Activated CD4-positive, alpha-beta T cell treated with anti-CD3 and anti-CD28 coated beads for 48 hours (primary cell): ENCODE data around the gene LSM14B.
"Not testable (repeated sequence)": the region's sequence is repeated elsewhere in the genome, so short reads cannot be mapped to it uniquely, and the experiment has no call there.

Experiments used
- DNase-seq: peaks from one replicate; pipeline ENCODE4 v3.0.0-alpha.2; 2020

The LSM14B gene

DNA sequence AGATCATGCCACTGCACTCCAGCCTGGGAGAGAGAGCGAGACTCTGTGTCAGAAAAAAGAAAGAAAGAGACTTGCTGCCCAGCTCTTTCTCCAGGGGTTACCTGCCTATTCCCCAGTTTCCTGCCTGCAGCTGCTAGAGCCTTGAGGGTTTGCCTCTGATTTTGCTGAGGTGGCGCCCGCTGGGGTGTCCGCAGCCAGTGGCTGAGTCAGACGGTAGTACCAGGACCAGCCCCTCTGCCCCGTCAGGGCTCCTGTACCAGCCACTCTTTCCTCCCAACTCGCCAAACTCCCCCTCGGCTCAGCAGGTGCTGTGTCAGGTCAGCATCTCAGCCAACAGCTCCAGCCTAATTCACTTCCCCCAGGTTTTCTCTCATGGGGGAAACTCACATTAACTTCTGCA is 7.4 kb upstream of the LSM14B start:
- DNase-seq = no peak

DNA sequence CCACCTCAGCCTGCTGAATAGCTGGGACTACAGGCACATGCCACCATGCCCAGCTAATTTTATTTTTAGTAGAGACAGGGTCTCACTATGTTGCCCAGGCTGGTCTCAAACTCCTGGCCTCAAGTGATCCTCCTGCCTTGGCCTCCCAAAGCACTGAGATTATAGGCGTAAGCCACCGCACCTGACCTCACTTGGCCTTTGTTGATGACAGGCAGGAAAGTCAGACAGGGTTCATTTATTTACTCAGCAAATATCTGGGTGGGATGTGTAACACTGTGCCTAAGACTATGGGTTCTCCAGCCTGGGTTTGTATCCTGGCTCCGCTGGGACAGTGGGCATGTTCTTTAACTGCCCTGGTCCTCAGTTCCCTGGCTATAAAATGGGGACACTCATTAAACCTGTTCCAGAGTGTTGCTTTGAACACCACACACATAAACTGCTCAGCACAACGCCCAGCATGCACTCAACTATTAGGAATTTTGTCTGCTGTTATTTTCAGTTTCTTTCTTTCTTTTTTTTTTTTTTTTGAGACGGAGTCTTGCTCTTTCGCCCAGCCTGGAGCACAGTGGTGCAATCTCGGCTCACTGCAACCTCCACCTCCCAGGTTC is 6.4 kb upstream of the LSM14B start:
- not testable (repeated sequence) for DNase-seq

GRCh38 chr20:62116558-62117361 is 5.5 kb upstream of the LSM14B start:
- DNase-seq = no peak

GRCh38 chr20:62117362-62117646 is 5.0 kb upstream of the LSM14B start:
- DNase-seq = no peak

DNA sequence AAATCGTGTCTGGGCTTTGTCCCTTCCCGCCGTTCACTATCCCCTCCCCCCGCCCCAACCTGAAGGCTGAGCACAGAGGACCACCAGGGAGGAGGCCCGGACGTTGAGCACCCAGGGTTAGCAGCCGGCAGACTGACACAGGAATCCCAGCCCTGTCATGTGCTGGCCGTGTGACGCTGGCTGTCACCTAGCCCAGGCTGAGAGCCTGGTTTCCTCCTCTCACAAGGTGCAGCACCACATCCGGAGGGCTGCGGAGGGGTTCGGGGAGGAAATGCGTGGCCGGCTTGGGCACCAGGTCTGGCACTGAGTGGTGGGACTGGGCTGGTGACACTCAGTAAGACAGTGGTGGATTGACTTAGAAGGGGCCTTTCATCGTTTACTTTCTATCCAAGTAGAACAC is 4.6 kb upstream of the LSM14B start:
- DNase-seq = peak; percentile 54

DNA sequence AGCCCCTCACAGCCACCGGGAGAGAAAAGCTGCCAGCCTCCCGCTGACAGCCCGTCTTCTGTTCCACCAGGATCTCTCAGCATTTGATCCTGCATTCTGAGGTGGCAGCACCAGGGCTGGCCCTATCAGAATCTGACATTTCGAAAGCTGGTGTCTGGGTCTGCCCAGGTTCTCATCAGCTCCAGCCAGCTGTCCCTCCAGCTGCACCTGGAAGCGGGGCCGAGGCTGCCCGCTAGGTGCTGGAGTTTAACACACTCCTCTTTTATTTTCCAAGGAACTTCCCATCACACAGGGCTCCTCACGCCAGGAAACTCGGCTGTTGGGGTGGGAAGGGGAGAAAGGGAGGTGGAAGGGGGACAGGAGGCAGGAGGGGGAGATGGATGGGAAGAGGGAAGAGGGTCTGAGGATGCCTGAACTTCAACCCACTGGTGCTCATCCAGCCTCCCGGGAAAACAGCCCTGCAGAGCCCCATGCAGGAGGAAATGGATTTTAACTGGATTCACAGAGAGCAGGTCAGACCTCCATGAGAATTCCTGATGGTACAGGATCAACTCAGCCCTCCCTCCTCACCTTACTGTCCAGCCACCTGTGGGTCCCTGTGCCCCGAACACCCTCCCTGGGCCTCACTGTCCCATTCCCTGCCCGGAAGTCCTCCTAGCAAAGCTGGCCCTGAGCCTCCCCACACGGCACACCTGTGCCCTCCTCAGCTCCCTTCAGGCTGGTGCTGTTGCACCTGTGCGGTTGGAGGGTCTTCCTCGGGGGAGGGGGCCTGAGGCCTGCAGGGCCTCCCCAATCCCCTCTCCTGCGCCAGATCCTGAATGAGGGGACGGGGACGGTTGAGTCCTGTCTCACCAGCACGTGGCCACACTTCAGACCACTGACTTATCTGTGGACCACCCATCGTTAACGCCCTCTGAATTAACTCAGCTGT is 3.9 kb upstream of the LSM14B start:
- no peak for DNase-seq

DNA sequence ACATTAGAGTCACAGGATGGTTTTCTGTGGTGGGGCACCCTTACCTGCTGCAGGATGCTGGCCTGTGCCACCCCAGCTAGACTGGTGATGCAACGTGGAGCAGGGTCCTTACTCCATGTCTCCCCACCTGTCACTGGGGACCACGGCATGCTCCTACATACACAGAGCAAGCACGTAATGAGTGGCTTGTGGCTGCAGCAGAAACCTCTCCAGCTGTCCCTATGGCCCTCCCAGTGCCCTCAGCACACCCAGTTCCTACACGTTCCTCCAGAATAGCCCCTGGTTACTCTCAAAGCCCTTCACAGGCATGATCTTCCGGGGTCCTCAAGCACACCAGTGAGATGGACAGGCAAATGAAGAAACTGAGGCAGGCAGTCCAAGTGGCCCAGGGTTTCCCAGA is 3.2 kb upstream of the LSM14B start:
- DNase-seq = no peak

GRCh38 chr20:62119591-62120364 is 2.5 kb upstream of the LSM14B start:
- DNase-seq = no peak

DNA sequence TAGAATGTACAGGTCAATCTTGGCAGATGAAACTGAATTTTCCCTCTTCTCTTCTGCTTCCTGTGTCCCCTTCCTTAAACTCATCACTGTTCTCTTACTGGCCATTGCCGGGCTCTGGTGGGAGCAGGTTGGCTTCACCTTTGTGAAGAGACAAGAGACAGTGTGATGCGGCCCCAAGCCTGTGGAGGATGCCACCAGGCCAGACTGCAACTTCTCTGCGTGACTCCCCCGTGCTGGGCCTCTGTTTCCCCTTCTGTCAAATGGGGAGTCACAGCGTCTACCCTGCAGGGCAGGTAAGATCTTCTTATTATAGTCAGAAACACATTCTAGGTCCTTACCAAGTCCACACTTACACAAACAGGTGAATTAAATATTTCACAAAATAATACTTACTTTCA is 1.9 kb upstream of the LSM14B start:
- DNase-seq = no peak

GRCh38 chr20:62120990-62121775 is 1.1 kb upstream of the LSM14B start:
- DNase-seq = peak; percentile 57

DNA sequence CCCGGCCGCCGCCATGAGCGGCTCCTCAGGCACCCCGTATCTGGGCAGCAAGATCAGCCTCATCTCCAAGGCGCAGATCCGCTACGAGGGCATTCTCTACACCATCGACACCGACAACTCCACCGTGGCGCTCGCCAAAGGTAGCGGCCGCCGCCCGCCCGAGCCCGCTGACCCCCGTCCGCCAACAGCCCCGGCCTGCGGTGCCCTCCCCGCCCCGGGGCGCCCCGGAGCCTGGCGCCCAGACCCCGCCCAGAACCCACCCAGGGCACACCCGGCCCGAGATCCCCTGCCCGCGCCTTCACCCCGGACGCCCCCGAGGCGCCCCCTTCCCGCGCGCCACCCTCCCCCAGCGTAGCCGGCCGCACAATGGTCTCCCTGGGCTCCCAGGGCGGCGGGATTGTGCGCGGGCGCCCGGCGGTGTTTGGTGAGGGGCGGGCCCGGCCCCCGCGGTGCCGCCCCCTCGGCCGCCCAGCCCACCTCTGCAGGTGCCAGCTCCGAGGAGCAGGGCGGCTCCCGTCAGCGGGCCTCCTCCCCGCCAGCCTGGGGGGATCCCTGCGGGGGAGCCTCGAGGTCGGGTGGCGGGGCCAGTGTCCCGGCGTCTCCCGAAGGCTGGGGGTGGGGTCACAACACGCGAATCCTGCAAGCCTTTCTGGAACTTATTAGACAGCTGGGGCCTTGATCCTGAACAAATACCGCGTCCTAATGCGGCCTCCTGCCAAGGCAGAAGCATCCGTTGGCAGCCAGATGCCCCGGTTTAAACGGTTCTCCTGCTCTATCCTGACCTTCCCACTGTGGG is 577 bp downstream of the LSM14B start:
- DNase-seq = peak; percentile 31

- no peak for DNase-seq
These were observed 1.3 kb downstream of the LSM14B start for GRCh38 chr20:62123450-62124118.

DNA sequence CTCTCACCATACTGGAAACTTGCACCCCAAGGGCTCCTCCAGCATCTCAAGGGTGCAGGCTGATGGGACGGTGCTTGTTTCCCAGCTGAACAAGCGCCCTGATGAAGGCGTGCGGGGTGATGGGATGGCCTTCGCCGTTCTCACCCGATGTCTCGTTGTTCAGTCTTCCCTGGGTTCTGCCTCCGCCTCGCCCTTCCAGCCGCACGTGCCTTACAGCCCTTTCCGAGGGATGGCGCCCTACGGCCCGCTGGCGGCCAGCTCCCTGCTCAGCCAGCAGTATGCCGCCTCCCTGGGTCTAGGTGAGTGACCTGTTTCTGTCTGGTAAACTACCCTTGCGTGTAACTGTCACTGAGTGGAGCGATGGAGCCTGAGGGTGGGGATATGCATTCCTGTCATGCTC is 3.9 kb downstream of the LSM14B start:
- no peak for DNase-seq

- DNase-seq = no peak
These were observed 5.5 kb downstream of the LSM14B start for GRCh38 chr20:62127799-62128198.

- DNase-seq = no peak
These were observed 6.2 kb downstream of the LSM14B start for GRCh38 chr20:62128502-62128901.

DNA sequence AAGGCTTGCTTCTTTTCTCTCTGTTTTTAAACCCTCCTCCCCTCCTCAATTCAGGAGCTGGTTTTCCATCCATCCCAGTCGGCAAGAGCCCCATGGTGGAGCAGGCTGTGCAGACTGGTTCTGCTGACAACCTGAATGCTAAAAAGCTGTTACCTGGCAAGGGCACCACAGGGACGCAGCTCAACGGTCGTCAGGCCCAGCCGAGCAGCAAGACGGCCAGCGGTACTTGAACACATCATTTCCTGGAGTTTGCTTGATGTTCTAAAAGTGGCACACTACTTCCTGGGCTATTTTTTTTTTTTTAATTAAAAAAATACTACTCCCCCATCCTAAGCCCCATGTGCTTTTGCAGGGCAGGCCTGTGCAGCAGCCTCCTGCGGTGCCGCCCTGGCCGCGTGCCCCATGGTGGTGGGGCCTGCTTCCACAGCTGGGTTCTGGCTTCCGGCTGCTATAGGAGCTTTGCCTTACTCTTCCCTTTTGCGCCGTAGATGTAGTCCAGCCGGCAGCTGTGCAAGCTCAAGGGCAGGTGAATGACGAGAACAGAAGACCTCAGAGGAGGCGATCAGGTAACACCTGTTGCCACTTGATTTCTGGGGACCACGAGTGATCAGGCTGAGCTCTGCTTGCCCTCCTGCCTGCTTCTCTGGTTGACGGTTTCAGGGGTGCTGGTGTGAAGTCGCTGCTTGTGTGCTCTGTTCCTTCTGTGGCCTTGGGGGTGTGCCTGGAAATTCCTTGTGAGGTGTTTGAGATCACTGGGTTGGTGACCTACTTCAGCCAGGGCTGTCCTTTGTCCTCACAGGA is 7.7 kb downstream of the LSM14B start:
- no peak for DNase-seq

DNA sequence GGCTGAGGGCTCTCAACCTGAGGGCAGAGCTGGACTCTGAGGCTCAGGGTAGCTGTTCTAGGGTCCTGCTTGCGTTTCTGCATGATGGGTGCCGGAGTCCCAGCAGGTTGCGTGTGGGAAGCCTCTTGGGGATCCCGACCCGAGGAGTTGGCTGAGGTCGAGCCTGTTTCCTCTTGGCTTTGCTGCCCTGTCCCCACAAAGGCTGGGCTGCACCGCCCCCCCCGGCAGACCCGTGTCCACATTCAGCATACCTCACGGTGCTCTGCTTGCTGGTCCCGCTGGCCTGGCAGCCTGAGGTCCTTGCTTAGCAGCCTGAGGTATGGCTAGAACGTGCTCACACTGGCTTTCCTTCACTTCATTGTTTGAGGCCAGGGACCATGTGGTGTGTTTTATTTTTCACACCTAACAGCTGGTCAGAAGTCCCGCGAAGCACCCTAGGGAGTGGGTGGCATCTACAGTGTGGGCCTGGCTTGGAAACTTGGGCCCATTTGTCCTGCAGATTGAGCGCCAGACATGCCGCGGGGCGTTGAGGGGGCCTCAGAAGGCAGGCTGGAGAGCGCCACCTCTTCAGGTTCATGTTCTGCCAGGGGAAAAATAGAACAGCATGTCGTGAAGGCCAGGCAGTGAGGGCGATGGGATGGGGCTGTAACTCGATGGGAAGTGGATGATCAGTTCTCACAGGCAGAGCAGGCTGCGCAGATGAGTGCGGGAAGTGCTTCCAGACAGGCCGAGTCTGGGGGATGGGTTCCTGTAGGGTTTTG is 9.5 kb downstream of the LSM14B start:
- no peak for DNase-seq

DNA sequence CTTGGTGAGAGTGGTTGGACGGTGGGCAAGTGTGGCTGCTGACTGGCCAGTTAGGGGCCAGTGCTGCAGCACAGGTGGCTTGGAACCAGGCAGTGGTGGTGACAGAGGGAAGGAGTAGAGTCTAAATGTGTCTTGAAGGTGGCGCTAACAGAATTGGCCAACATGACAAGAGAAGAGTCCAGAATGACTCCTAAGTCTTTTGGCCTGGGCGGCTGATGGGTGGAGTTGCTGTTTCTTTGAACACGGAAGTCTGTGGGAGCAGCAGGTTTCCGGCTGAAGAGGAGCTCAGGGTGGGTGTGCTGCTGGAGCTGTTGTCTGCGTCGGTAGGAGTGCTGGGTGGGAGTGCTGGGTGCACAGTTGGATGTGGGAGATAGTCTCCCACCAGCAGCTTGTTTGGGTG is 10.1 kb downstream of the LSM14B start:
- no peak for DNase-seq
